Spleen (tissue), 10 donors: ENCODE measurements around the gene MTCP1. TPM values are rescaled to one million over a fixed set of nuclear protein-coding genes. Genes with fewer than 3 reads are reported as not detected.

Source experiments
- polyA plus RNA-seq, 3 donors: library from polyadenylated mRNA; stranded (reverse); fragments of 200-250 nt; gene quantifications; one replicate each; pipeline ENCODE4 v1.2.1, GENCODE V29; 2013
- total RNA-seq, 7 donors: library from RNA; depleted of rRNA in 3 of 7; stranded (reverse); fragments of >200 nt in 3 of 7; fragmentation: NEBNext Ultra II Directional in 4 of 7; extraction: Animal tissue kit (Norgen Biotek cat#: 25700) in 4 of 7; gene quantifications; one replicate each; pipeline versions ENCODE4 v1.1.0 to v1.2.1, GENCODE V29; 2016 to 2021
- donor health status: healthy with polysubstance abuse.
- donor health status: DM: no; HTN: no; CAD: no; lungs with moderate emphysema.
- donor health status: DM: no; HTN: no; CAD: no.
- donor health status: Bipolar disorder and iron deficiency.
- donor health status: healthy.
- donor health status: DM: no; HTN: no; CAD: no.
- donor health status: DM: yes; HTN: yes; CAD: no.

The MTCP1 gene
- total and polyA plus RNA-seq, 10 donors, result 1.2 to 33.0 (median 15.5) TPM

Other genes with a start within 250 kb of the MTCP1 start
- 1 to 10 TPM in 2 of 7 donors, not detected in 5; 1.3 to 4.9 TPM for gene SMIM9, start 236.5 kb downstream of the MTCP1 start, total RNA-seq
- gene SMIM9, start 236.5 kb downstream of the MTCP1 start, polyA plus RNA-seq, result not detected
- 10 to 100 TPM in 6 of 7 donors, 1 to 10 TPM in 1; 5.6 to 38.0 (median 27.5) TPM for gene F8A1, start 184.8 kb downstream of the MTCP1 start, total RNA-seq
- 10 to 100 TPM; 19.4 to 27.9 (median 24.2) TPM for gene F8A1, start 184.8 kb downstream of the MTCP1 start, polyA plus RNA-seq
- 100 to 1,000 TPM in 1 of 7 donors, 10 to 100 TPM in 6; 53.2 to 135 (median 75.6) TPM for gene F8, start 48.4 kb downstream of the MTCP1 start, total RNA-seq
- gene F8, start 48.4 kb downstream of the MTCP1 start, polyA plus RNA-seq, result 10 to 100 TPM in 1 of 3 donors, 1 to 10 TPM in 2; 3.4 to 12.1 (median 9.3) TPM
- gene FUNDC2, start 44.3 kb downstream of the MTCP1 start, total RNA-seq, result 10 to 100 TPM; 29.3 to 66.3 (median 52.7) TPM
- gene FUNDC2, start 44.3 kb downstream of the MTCP1 start, polyA plus RNA-seq, result 100 to 1,000 TPM in 2 of 3 donors, 10 to 100 TPM in 1; 68.4 to 113 (median 109) TPM
- gene CMC4, start within 50 bp of the MTCP1 start, total RNA-seq, result 10 to 100 TPM in 2 of 7 donors, 1 to 10 TPM in 5; 3.1 to 14.2 (median 4.9) TPM
- 10 to 100 TPM; 15.2 to 21.7 (median 19.2) TPM for gene CMC4, start within 50 bp of the MTCP1 start, polyA plus RNA-seq
- gene BRCC3, start 372 bp upstream of the MTCP1 start, total RNA-seq, result 10 to 100 TPM in 6 of 7 donors, 1 to 10 TPM in 1; 8.6 to 17.8 (median 16.5) TPM
- gene BRCC3, start 372 bp upstream of the MTCP1 start, polyA plus RNA-seq, result 1 to 10 TPM; 5.8 to 8.8 (median 7.9) TPM
- 10 to 100 TPM; 24.2 to 37.8 (median 27.9) TPM for gene VBP1, start 145.3 kb upstream of the MTCP1 start, total RNA-seq
- gene VBP1, start 145.3 kb upstream of the MTCP1 start, polyA plus RNA-seq, result 10 to 100 TPM; 24.1 to 42.1 (median 35.9) TPM
- gene RAB39B, start 193.4 kb upstream of the MTCP1 start, total RNA-seq, result 1 to 10 TPM; 3.6 to 8.3 (median 4.4) TPM
- gene RAB39B, start 193.4 kb upstream of the MTCP1 start, polyA plus RNA-seq, result 1 to 10 TPM; 3.3 to 4.3 (median 3.9) TPM